ENCODE measurements around the gene FOXE1.
A peak's percentile ranks its signal among the peaks of the same experiment; 100 is the strongest.

The FOXE1 gene

GRCh38 chr9:97853056-97853843, at the start of gene FOXE1:
TSS of gene FOXE1 (plus strand) at chr9:97853226. CDS start at chr9:97853915, 689 bp downstream.
- Histone ChIP-seq H3K4me1 (ENCODE audit: low read depth, poor library complexity, severe bottlenecking) (no peaks in the 10 kb centered on the region), H3K4me2 (no peak within 1 kb of the TSS), H3K9ac (no peak within 1 kb of the TSS), H3K79me2 (ENCODE audit: insufficient read depth, low read depth) (no peaks in the 10 kb centered on the region), H3K36me3 (ENCODE audit: insufficient read depth) (no peaks in the 10 kb centered on the region), H3K4me3 (IDR thresholded peaks at IDR 0.05; ENCODE audit: insufficient read depth, low read depth, low read length) (no peak within 1 kb of the TSS), H3K27me3 (ENCODE audit: insufficient read depth, low read depth) (no peaks in the 10 kb centered on the region), H2AFZ (ENCODE audit: low read depth) (no peak within 1 kb of the TSS), H3K27ac (no peak within 1 kb of the TSS), H4K20me1 (ENCODE audit: insufficient read depth) (no peaks in the 10 kb centered on the region)
- TF ChIP-seq, protein P1, sequence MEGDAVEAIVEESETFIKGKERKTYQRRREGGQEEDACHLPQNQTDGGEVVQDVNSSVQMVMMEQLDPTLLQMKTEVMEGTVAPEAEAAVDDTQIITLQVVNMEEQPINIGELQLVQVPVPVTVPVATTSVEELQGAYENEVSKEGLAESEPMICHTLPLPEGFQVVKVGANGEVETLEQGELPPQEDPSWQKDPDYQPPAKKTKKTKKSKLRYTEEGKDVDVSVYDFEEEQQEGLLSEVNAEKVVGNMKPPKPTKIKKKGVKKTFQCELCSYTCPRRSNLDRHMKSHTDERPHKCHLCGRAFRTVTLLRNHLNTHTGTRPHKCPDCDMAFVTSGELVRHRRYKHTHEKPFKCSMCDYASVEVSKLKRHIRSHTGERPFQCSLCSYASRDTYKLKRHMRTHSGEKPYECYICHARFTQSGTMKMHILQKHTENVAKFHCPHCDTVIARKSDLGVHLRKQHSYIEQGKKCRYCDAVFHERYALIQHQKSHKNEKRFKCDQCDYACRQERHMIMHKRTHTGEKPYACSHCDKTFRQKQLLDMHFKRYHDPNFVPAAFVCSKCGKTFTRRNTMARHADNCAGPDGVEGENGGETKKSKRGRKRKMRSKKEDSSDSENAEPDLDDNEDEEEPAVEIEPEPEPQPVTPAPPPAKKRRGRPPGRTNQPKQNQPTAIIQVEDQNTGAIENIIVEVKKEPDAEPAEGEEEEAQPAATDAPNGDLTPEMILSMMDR (conservative IDR thresholded peaks at IDR 0.05; ENCODE audit: low read depth, low read length), result no peak

- Histone ChIP-seq H4K20me1 (ENCODE audit: insufficient read depth) (no peaks in the 10 kb centered on the region), H2AFZ (ENCODE audit: low read depth) (peak overlapping the region; percentile 99), H3K27me3 (ENCODE audit: insufficient read depth, low read depth) (no peaks in the 10 kb centered on the region), H3K27ac (no peak overlapping the region), H3K4me1 (ENCODE audit: low read depth, poor library complexity, severe bottlenecking) (peaks cover 9% of the 10 kb centered on the region), H3K4me3 (IDR thresholded peaks at IDR 0.05; ENCODE audit: insufficient read depth, low read depth, low read length) (no peak overlapping the region), H3K9ac (peak overlapping the region; percentile 77; the same call in 1 of the 2 replicates), H3K36me3 (ENCODE audit: insufficient read depth) (no peaks in the 10 kb centered on the region), H3K79me2 (ENCODE audit: insufficient read depth, low read depth) (no peaks in the 10 kb centered on the region), H3K4me2 (peak overlapping the region; percentile 58; the same call in 1 of the 2 replicates)
- TF ChIP-seq, protein P1 (conservative IDR thresholded peaks at IDR 0.05; ENCODE audit: low read depth, low read length), result no peak
Measured at GRCh38 chr9:97804059-97804365, 49.0 kb upstream of the FOXE1 start.

GRCh38 chr9:97806721-97807120, 46.3 kb upstream of the FOXE1 start:
- H3K27me3 ChIP-seq (ENCODE audit: insufficient read depth, low read depth), result no peaks in the 10 kb centered on the region
- no peak overlapping the region for H2AFZ ChIP-seq (ENCODE audit: low read depth)
- H3K4me2 ChIP-seq, result no peak overlapping the region
- no peak overlapping the region for H3K9ac ChIP-seq
- no peaks in the 10 kb centered on the region for H3K79me2 ChIP-seq (ENCODE audit: insufficient read depth, low read depth)
- peaks cover 9% of the 10 kb centered on the region for H3K4me1 ChIP-seq (ENCODE audit: low read depth, poor library complexity, severe bottlenecking)
- TF ChIP-seq, protein P1 (conservative IDR thresholded peaks at IDR 0.05; ENCODE audit: low read depth, low read length), result no peak
- H3K4me3 ChIP-seq (IDR thresholded peaks at IDR 0.05; ENCODE audit: insufficient read depth, low read depth, low read length), result no peak overlapping the region
- no peaks in the 10 kb centered on the region for H3K36me3 ChIP-seq (ENCODE audit: insufficient read depth)
- no peak overlapping the region for H3K27ac ChIP-seq
- no peaks in the 10 kb centered on the region for H4K20me1 ChIP-seq (ENCODE audit: insufficient read depth)

GRCh38 chr9:97807681-97808080, 45.3 kb upstream of the FOXE1 start:
- Histone ChIP-seq H3K36me3 (ENCODE audit: insufficient read depth) (no peaks in the 10 kb centered on the region), H3K4me2 (no peak overlapping the region), H3K9ac (no peak overlapping the region), H4K20me1 (ENCODE audit: insufficient read depth) (no peaks in the 10 kb centered on the region), H3K4me3 (IDR thresholded peaks at IDR 0.05; ENCODE audit: insufficient read depth, low read depth, low read length) (no peak overlapping the region), H3K79me2 (ENCODE audit: insufficient read depth, low read depth) (no peaks in the 10 kb centered on the region), H3K27ac (no peak overlapping the region), H2AFZ (ENCODE audit: low read depth) (no peak overlapping the region), H3K4me1 (ENCODE audit: low read depth, poor library complexity, severe bottlenecking) (peaks cover 8% of the 10 kb centered on the region), H3K27me3 (ENCODE audit: insufficient read depth, low read depth) (no peaks in the 10 kb centered on the region)
- TF ChIP-seq, protein P1 (conservative IDR thresholded peaks at IDR 0.05; ENCODE audit: low read depth, low read length), result no peak
